Choroid plexus epithelial cell (primary cell): Measurements from ENCODE around the gene CHMP6.

Experiments used
- DNase-seq: peaks from one replicate; pipeline ENCODE4 v3.0.0-alpha.2; 2010; ENCODE audit warnings: low read depth
- H3K4me3 ChIP-seq: 2 replicates; pipeline ENCODE4 v1.5.1; 2011; ENCODE audit warnings: low read depth, mild to moderate bottlenecking, control low read depth, low read length, moderate library complexity
- CTCF ChIP-seq: conservative IDR thresholded peaks from 2 replicates; pipeline ENCODE4 v1.5.1; 2011; ENCODE audit warnings: low read depth, mild to moderate bottlenecking, control low read depth, inconsistent platforms, low read length, moderate library complexity

Gene CHMP6

GRCh38 chr17:81039096-81039495 is 47.5 kb downstream of the CHMP6 start:
- DNase-seq: no peak

GRCh38 chr17:81039854-81040758 is 48.5 kb downstream of the CHMP6 start:
- no peak for TF ChIP-seq CTCF
- no peak overlapping the region for H3K4me3 ChIP-seq
- peak; percentile 68 for DNase-seq

More at GRCh38 chr17:81039096-81039495, 47.5 kb downstream of the CHMP6 start:
- no peak overlapping the region for H3K4me3 ChIP-seq
- no peak for TF ChIP-seq CTCF

GRCh38 chr17:81040791-81041337 is 49.2 kb downstream of the CHMP6 start:
- DNase-seq: no peak
- H3K4me3 ChIP-seq: no peak overlapping the region
- TF ChIP-seq CTCF: peak; percentile 63

- no peak for DNase-seq
- no peak for TF ChIP-seq CTCF
- no peak overlapping the region for H3K4me3 ChIP-seq
Observed at GRCh38 chr17:81042606-81043005, 51.0 kb downstream of the CHMP6 start.

GRCh38 chr17:81043319-81043724 is 51.7 kb downstream of the CHMP6 start:
- no peak overlapping the region for H3K4me3 ChIP-seq
- no peak for DNase-seq
- no peak for TF ChIP-seq CTCF

GRCh38 chr17:81043725-81044427 is 52.2 kb downstream of the CHMP6 start:
- DNase-seq: peak; percentile 76
- no peak for TF ChIP-seq CTCF
- H3K4me3 ChIP-seq: no peak overlapping the region
